Tibial nerve (tissue), 4 donors: Measurements from ENCODE around the gene HMOX2. TPM values are rescaled to one million over a fixed set of nuclear protein-coding genes. Genes with fewer than 3 reads are reported as not detected.

Source experiments
- DNase-seq, 2 donors: peaks; one replicate each; pipeline ENCODE4 v3.0.0-alpha.2; 2019; ENCODE audit warnings: low spot score in 2 of 2
- H3K27ac ChIP-seq, 4 donors: fragments of 200-600 bp; sonication (generic) in 3 of 4; one replicate each; pipeline ENCODE4 v1.5.1; 2017 to 2019; ENCODE audit warnings: mild to moderate bottlenecking in 1 of 4
- H3K27me3 ChIP-seq, 2 donors: fragments of 200-600 bp; sonication (generic) in 1 of 2; one replicate each; pipeline versions ENCODE4 v1.5.1 to v1.6.0; 2017 to 2019
- H3K36me3 ChIP-seq, 3 donors: fragments of 200-600 bp; sonication (generic); one replicate each; pipeline ENCODE4 v1.5.1; 2018 to 2019
- H3K4me1 ChIP-seq, 4 donors: fragments of 200-600 bp; sonication (generic) in 3 of 4; one replicate each; pipeline ENCODE4 v1.5.1; 2017 to 2019
- H3K4me3 ChIP-seq, 4 donors: fragments of 200-600 bp; sonication (generic) in 3 of 4; one replicate each; pipeline ENCODE4 v1.5.1; 2017 to 2019; ENCODE audit warnings: mild to moderate bottlenecking in 1 of 4, moderate library complexity in 1 of 4
- H3K9me3 ChIP-seq, 4 donors: fragments of 200-600 bp; sonication (generic) in 3 of 4; one replicate each; pipeline ENCODE4 v1.5.1; 2017 to 2019
- EP300 ChIP-seq, 2 donors: sonication (generic); formaldehyde crosslinking; IDR thresholded peaks; one replicate each; pipeline ENCODE4 v1.6.1; 2017; ENCODE audit warnings: antibody characterized with exemption in 2 of 2, mild to moderate bottlenecking in 1 of 2
- POLR2A ChIP-seq, 2 donors: fragments of 450-650 bp; IDR thresholded peaks; one replicate each; pipeline ENCODE4 v1.6.1; 2017; ENCODE audit warnings: antibody characterized with exemption in 2 of 2, mild to moderate bottlenecking in 2 of 2, moderate library complexity in 2 of 2
- WGBS, 2 donors: methylation state at CpG; one replicate each; pipeline ENCODE4 v1.1.5; 2018; 5-methylcytosine and 5-hydroxymethylcytosine counted together
- total RNA-seq, 4 donors: library from RNA; depleted of rRNA; stranded (reverse); fragments of >200 nt; gene quantifications; one replicate each; pipeline ENCODE4 v1.1.0, GENCODE V29; 2016
- TF ChIP-seq, protein P1 (sequence below), 5 experiments: fragments of 200-600 bp in 3 of 5; fragments of 450-650 bp in 2 of 5; sonication (generic) in 3 of 5; IDR thresholded peaks; one replicate each; pipeline ENCODE4 v1.5.1; 2016 to 2019; ENCODE audit warnings: antibody characterized with exemption in 5 of 5, mild to moderate bottlenecking in 3 of 5, moderate library complexity in 2 of 5

The HMOX2 gene
- total RNA-seq, 4 donors from 2014 or later: 55.7 to 75.6 (median 63.1) TPM

DNA sequence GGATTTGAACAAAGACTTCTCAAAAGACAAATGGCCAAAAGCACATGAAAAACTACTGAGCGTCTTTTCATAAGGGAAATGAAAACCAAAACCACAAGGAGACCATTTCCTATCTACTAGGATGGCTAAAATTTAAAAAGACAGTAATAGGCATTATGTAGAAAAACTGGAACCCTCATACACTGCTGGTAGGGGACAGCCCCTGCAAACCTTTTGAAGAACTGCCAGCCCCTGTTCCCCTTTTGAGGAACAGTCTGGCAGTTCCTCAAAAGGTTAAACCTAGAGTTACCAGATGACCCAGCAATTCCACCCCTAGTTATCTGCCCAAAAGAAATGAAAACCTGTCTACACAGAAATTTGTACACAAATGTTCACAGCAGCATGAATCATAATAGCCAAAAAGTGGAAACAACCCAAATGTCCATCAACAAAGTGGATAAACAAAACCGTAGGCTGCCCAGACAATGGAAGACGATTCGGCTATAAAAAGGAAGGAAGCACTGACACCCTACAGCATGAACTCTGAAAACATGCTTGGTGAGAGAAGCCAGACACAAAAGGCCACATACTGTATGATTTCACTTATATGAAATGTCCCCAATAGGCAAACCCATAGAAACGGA, 39.5 kb downstream of the HMOX2 start:
- 21 to 27% methylated on average over 5 of the region's 5 CpGs for WGBS, 2 donors
- Histone ChIP-seq H3K4me1 (peaks cover 0 to 65% (median 25%) of the 10 kb centered on the region in 4 donors), H3K9me3 (no peaks in the 10 kb centered on the region), H3K4me3 (peak overlapping the region in 1 of 4 donors; percentile 1), H3K27me3 (no peaks in the 10 kb centered on the region), H3K27ac (peak overlapping the region in 3 of 4 donors; percentile 69 to 90 (median 78)), H3K36me3 (peaks cover 0 to 33% (median 9%) of the 10 kb centered on the region in 3 donors)
- peak in 1 of 2 donors; percentile 4 for TF ChIP-seq EP300 (IDR thresholded peaks at IDR 0.05)
- TF ChIP-seq, protein P1, sequence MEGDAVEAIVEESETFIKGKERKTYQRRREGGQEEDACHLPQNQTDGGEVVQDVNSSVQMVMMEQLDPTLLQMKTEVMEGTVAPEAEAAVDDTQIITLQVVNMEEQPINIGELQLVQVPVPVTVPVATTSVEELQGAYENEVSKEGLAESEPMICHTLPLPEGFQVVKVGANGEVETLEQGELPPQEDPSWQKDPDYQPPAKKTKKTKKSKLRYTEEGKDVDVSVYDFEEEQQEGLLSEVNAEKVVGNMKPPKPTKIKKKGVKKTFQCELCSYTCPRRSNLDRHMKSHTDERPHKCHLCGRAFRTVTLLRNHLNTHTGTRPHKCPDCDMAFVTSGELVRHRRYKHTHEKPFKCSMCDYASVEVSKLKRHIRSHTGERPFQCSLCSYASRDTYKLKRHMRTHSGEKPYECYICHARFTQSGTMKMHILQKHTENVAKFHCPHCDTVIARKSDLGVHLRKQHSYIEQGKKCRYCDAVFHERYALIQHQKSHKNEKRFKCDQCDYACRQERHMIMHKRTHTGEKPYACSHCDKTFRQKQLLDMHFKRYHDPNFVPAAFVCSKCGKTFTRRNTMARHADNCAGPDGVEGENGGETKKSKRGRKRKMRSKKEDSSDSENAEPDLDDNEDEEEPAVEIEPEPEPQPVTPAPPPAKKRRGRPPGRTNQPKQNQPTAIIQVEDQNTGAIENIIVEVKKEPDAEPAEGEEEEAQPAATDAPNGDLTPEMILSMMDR (IDR thresholded peaks at IDR 0.05): no peak
- no peak for DNase-seq

DNA sequence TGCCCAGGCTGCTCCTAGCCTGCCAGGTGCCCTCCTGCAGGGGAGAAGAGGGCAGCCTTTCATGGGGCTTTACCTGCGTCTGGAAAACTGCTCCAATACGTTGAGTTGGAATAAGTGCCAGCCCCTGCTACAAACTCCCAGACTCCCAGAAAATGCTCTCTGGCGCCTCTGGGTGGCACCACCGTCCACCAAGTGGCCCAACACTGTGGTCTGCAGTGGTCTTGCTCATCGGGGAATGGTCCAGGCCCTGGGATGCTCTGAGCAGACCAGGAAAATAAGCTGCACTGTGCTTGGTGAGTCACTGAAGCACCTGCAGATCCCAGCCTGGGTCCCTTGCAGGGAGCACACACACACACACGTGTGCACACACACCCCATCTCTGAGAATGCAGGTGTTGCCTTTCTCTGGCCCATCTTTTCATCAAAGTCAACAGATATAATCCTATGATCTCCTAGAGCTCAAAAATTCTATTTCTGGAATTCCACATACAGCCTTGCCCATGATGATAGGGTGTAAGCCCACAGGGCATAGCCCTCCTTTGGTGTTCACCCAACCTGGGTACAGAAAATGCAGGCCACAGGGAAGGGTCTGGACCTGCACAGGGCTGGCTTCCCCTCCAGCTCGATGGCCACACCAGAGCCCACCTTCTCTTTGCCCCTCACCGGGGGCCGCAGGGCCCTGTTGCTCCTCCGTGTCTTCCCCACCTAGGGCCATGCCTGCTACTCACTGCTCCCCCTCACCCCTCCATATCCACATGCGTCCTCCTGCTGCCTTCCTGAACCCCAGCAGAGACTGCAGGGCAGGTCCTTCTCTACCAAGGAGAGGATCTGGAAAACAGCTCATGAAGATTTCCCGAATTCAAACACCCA, 41.8 kb downstream of the HMOX2 start:
- no peaks in the 10 kb centered on the region for H3K9me3 ChIP-seq
- H3K4me1 ChIP-seq: peaks cover 0 to 54% (median 27%) of the 10 kb centered on the region in 4 donors
- TF ChIP-seq POLR2A (IDR thresholded peaks at IDR 0.05): no peak
- TF ChIP-seq, protein P1 (IDR thresholded peaks at IDR 0.05): peak in 4 of 5 experiments; percentile 15 to 52 (median 41)
- peaks cover 0 to 22% (median under 1%) of the 10 kb centered on the region in 3 donors for H3K36me3 ChIP-seq
- no peak overlapping the region for H3K27ac ChIP-seq
- no peak overlapping the region for H3K4me3 ChIP-seq
- no peaks in the 10 kb centered on the region for H3K27me3 ChIP-seq
- DNase-seq: no peak
- WGBS, 2 donors: 66 to 70% methylated on average over 9 to 12 of the region's 12 CpGs

DNA sequence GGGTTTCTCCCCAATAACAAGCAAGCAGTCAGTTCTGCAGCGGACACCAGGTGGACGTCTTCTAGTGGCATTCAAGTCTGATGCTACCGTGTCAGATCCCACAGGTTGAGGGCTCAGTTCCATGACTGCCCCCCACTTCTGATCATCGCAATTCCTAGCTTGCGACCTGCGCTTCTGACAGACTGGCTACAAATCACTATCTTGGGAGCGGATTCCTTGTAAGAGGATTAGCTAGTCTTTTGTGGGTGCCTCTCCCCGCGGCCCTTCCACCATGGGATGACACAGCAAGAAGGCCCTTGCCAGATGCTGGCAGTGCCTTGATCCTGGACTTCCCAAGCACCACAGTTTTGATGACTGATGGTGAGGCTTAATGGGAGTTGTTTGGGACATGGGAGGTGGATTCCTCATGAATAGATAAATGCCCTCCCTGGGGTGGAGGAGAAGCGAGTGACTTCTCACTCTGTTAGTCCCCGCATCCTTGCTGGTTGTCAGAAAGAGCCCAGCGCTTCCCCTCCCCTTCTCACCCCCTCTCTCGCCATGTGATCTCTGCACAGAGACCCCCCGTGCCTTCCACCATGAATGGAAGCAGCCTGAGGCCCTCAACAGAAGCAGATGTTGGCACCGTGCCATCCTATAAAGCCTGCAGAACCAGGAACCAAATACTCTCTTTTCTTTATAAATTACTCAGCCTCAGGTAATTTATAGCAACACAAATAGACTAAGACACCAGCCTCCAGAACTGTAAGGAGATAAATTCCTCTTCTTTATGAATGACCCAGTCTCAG, 43.3 kb downstream of the HMOX2 start:
- Histone ChIP-seq H3K9me3 (no peaks in the 10 kb centered on the region), H3K27me3 (no peaks in the 10 kb centered on the region), H3K4me1 (peaks cover 0 to 40% (median 16%) of the 10 kb centered on the region in 4 donors), H3K36me3 (peaks cover 0 to 23% (median 0%) of the 10 kb centered on the region in 3 donors), H3K27ac (no peak overlapping the region), H3K4me3 (no peak overlapping the region)
- no peak for DNase-seq
- WGBS, 2 donors: 79 to 90% methylated on average over 15 of the region's 15 CpGs
- TF ChIP-seq EP300 (IDR thresholded peaks at IDR 0.05) (no peak), POLR2A (IDR thresholded peaks at IDR 0.05) (no peak)
- TF ChIP-seq, protein P1 (IDR thresholded peaks at IDR 0.05): no peak

DNA sequence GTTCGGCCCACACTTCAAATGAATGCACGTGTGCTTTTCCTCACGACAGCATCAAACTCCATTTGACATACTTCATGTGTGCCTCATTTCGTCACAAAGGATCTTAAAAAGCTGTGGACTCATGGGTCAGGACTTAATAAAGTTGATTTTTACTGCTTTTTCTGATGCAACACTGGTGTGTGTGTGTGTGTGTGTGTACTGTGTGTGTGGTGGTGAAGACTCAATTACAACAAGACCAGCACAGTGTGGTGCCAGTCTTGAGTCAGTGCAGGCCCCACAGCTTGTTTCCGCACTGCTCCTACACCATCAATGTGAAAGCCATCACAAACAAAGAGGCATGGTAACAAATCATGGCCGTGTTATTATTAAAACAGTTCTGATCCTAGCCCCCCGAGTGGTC, 44.7 kb downstream of the HMOX2 start:
- Histone ChIP-seq H3K4me1 (peaks cover 0 to 38% (median 5%) of the 10 kb centered on the region in 4 donors), H3K27me3 (no peaks in the 10 kb centered on the region), H3K36me3 (peaks cover 0 to 23% (median 0%) of the 10 kb centered on the region in 3 donors), H3K27ac (no peak overlapping the region), H3K4me3 (no peak overlapping the region), H3K9me3 (no peaks in the 10 kb centered on the region)
- 74 to 78% methylated on average over 7 of the region's 7 CpGs for WGBS, 2 donors
- TF ChIP-seq POLR2A (IDR thresholded peaks at IDR 0.05): no peak
- TF ChIP-seq, protein P1 (IDR thresholded peaks at IDR 0.05): no peak
- no peak for TF ChIP-seq EP300 (IDR thresholded peaks at IDR 0.05)
- DNase-seq: no peak
